ENCODE data around the gene CLEC6A. TPM values are rescaled to one million over a fixed set of nuclear protein-coding genes. Genes with fewer than 3 reads are reported as not detected.

The CLEC6A gene
- total RNA-seq, 1 experiment from 2014 or later: not detected

DNA sequence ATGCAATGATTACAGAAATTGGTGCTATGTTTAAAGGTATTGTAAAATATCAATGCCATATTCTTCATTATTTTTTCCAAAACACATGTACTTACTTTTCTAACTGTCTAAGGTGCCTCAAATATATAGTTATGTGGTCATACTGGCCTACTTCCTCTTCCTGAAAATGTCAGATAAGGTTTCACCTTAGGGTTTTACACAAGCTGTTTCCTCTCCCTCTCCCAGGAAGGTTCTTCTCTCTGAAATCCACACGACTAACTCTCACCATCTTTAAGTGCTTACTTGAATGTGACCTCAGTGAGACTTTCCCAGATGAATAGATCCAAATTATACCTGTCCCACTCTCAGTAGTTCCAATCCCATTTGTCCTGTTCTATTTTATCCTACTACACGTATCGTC, 46.0 kb downstream of the CLEC6A start:
- H3K36me3 ChIP-seq (ENCODE audit: low read depth, low read length): no peaks in the 10 kb centered on the region
- H4K20me1 ChIP-seq (ENCODE audit: low read length): no peaks in the 10 kb centered on the region
- H3K9me2 ChIP-seq (replicated peaks; ENCODE audit: low read length): no peaks in the 10 kb centered on the region
- H3K27ac ChIP-seq (ENCODE audit: low read length): no peak overlapping the region
- no peaks in the 10 kb centered on the region for H3K4me1 ChIP-seq (ENCODE audit: insufficient read depth, low read length)
- H3K79me2 ChIP-seq (ENCODE audit: low read length): no peaks in the 10 kb centered on the region
- no peak overlapping the region for H3K4me3 ChIP-seq (ENCODE audit: low read length)
- H2AFZ ChIP-seq (ENCODE audit: low read length): no peak overlapping the region
- ATAC-seq (no peak), DNase-seq (no peak)
- H3K9ac ChIP-seq (ENCODE audit: low read length): no peak overlapping the region
- intact Hi-C loops (cut with micrococcal nuclease): no loop called here
- BruUV-seq (replicated peaks): no TSS peak
- CTCF ChIA-PET: no interaction called here
- H3F3A ChIP-seq (ENCODE audit: low read length, unreplicated experiment): no peaks in the 10 kb centered on the region
- H3K27me3 ChIP-seq (ENCODE audit: low read length): peaks cover 29% of the 10 kb centered on the region
- no peak for TF ChIP-seq EZH2phosphoT487 (IDR thresholded peaks at IDR 0.05; ENCODE audit: borderline replicate concordance, low read length)
- TF ChIP-seq, protein P1, sequence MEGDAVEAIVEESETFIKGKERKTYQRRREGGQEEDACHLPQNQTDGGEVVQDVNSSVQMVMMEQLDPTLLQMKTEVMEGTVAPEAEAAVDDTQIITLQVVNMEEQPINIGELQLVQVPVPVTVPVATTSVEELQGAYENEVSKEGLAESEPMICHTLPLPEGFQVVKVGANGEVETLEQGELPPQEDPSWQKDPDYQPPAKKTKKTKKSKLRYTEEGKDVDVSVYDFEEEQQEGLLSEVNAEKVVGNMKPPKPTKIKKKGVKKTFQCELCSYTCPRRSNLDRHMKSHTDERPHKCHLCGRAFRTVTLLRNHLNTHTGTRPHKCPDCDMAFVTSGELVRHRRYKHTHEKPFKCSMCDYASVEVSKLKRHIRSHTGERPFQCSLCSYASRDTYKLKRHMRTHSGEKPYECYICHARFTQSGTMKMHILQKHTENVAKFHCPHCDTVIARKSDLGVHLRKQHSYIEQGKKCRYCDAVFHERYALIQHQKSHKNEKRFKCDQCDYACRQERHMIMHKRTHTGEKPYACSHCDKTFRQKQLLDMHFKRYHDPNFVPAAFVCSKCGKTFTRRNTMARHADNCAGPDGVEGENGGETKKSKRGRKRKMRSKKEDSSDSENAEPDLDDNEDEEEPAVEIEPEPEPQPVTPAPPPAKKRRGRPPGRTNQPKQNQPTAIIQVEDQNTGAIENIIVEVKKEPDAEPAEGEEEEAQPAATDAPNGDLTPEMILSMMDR (conservative IDR thresholded peaks at IDR 0.05; ENCODE audit: low read depth, low read length): no peak
- TF ChIP-seq EZH2 (IDR thresholded peaks at IDR 0.05; ENCODE audit: low read length, unreplicated experiment): no peak
- no peaks in the 10 kb centered on the region for H3K9me3 ChIP-seq (ENCODE audit: low read length)
- H3K4me2 ChIP-seq (ENCODE audit: low read length): no peak overlapping the region
- POLR2A ChIA-PET (ENCODE audit: unreplicated experiment): no interaction called here

DNA sequence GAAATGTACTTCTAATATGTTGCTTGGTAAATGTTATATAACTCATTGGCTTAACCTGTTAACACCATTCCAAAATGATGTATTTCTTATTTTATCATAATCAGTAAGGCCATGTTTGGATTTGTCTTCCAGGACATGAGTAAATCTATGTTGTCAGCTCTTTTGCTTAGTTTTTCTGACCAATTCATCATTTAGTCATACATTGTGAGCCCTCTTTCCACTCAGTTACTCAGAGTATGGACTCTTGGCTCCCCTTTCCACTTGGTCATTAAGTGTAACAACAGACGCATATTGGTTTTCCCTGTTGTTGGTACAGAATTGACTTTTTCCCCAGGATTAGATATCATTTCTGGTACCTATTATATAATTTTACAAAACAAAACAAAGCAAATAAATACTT, 48.6 kb downstream of the CLEC6A start:
- intact Hi-C loops (cut with micrococcal nuclease): no loop called here
- no peak overlapping the region for H3K9ac ChIP-seq (ENCODE audit: low read length)
- no peak overlapping the region for H3K27ac ChIP-seq (ENCODE audit: low read length)
- H3K4me1 ChIP-seq (ENCODE audit: insufficient read depth, low read length): no peaks in the 10 kb centered on the region
- H3K27me3 ChIP-seq (ENCODE audit: low read length): peaks cover 22% of the 10 kb centered on the region
- H3K9me3 ChIP-seq (ENCODE audit: low read length): no peaks in the 10 kb centered on the region
- no peak overlapping the region for H2AFZ ChIP-seq (ENCODE audit: low read length)
- no peaks in the 10 kb centered on the region for H3F3A ChIP-seq (ENCODE audit: low read length, unreplicated experiment)
- no peaks in the 10 kb centered on the region for H3K36me3 ChIP-seq (ENCODE audit: low read depth, low read length)
- CTCF ChIA-PET: no interaction called here
- POLR2A ChIA-PET (ENCODE audit: unreplicated experiment): no interaction called here
- no peak for ATAC-seq
- no peak overlapping the region for H3K4me3 ChIP-seq (ENCODE audit: low read length)
- H3K9me2 ChIP-seq (replicated peaks; ENCODE audit: low read length): no peaks in the 10 kb centered on the region
- no peaks in the 10 kb centered on the region for H3K79me2 ChIP-seq (ENCODE audit: low read length)
- TF ChIP-seq EZH2phosphoT487 (IDR thresholded peaks at IDR 0.05; ENCODE audit: borderline replicate concordance, low read length) (no peak), EZH2 (IDR thresholded peaks at IDR 0.05; ENCODE audit: low read length, unreplicated experiment) (no peak)
- TF ChIP-seq, protein P1 (conservative IDR thresholded peaks at IDR 0.05; ENCODE audit: low read depth, low read length): no peak
- no peak for DNase-seq
- H3K4me2 ChIP-seq (ENCODE audit: low read length): no peak overlapping the region
- no TSS peak for BruUV-seq (replicated peaks)
- H4K20me1 ChIP-seq (ENCODE audit: low read length): no peaks in the 10 kb centered on the region

DNA sequence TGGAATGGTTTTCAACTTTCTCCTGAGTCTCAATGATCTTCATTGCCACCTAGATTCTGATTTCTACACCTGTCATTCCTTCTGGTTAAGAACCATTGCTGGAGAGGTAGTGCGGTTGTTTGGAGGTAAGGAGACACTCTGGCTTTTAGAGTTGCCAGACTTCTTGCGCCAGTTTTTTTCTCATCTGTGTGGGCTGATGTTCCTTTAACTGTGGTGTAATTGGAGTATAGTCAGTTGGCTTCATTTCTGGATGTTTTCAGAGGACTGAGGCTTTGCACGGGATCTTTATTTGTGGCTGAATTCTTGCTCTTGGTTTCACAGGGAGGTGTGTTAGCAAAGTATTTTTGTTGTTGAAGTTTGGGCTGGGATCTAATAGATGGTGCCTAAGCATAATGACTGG, 51.8 kb downstream of the CLEC6A start:
- Histone ChIP-seq H3K4me2 (ENCODE audit: low read length) (no peak overlapping the region), H2AFZ (ENCODE audit: low read length) (no peak overlapping the region), H3K27me3 (ENCODE audit: low read length) (peaks cover 25% of the 10 kb centered on the region), H3K79me2 (ENCODE audit: low read length) (no peaks in the 10 kb centered on the region), H3K9me3 (ENCODE audit: low read length) (no peaks in the 10 kb centered on the region), H3K27ac (ENCODE audit: low read length) (no peak overlapping the region), H3K4me1 (ENCODE audit: insufficient read depth, low read length) (no peaks in the 10 kb centered on the region), H3K9me2 (replicated peaks; ENCODE audit: low read length) (no peaks in the 10 kb centered on the region), H3K4me3 (ENCODE audit: low read length) (no peak overlapping the region), H4K20me1 (ENCODE audit: low read length) (no peaks in the 10 kb centered on the region), H3K9ac (ENCODE audit: low read length) (no peak overlapping the region), H3F3A (ENCODE audit: low read length, unreplicated experiment) (no peaks in the 10 kb centered on the region), H3K36me3 (ENCODE audit: low read depth, low read length) (no peaks in the 10 kb centered on the region)
- TF ChIP-seq, protein P1 (conservative IDR thresholded peaks at IDR 0.05; ENCODE audit: low read depth, low read length): no peak
- TF ChIP-seq EZH2phosphoT487 (IDR thresholded peaks at IDR 0.05; ENCODE audit: borderline replicate concordance, low read length) (no peak), EZH2 (IDR thresholded peaks at IDR 0.05; ENCODE audit: low read length, unreplicated experiment) (no peak)
- DNase-seq (no peak), ATAC-seq (no peak)
- ChIA-PET POLR2A (ENCODE audit: unreplicated experiment) (no interaction called here), CTCF (no interaction called here)
- intact Hi-C loops (cut with micrococcal nuclease): no loop called here
- no TSS peak for BruUV-seq (replicated peaks)

Measured in PC-3 (cell line).